H1 (cell line): ENCODE data around the gene PRICKLE1. TPM values are rescaled to one million over a fixed set of nuclear protein-coding genes. Genes with fewer than 3 reads are reported as not detected.

ENCODE experiments used
- BACH1 ChIP-seq: IDR thresholded peaks from 2 replicates; pipeline ENCODE4 v1.6.1; 2012; ENCODE audit warnings: low read length, improper control_type of control experiment
- BCL11A ChIP-seq, 2 experiments: IDR thresholded peaks; one replicate each; pipeline ENCODE4 v1.6.1; 2011; ENCODE audit warnings: low read depth in 2 of 2, low read length in 2 of 2, mild to moderate bottlenecking in 2 of 2
- CEBPB ChIP-seq: IDR thresholded peaks from 2 replicates; pipeline ENCODE4 v1.6.1; 2012; ENCODE audit warnings: low read depth, low read length
- EGR1 ChIP-seq: IDR thresholded peaks from 2 replicates; pipeline ENCODE4 v1.6.1; 2011; ENCODE audit warnings: low read depth, low read length, borderline replicate concordance
- JUND ChIP-seq: IDR thresholded peaks from 2 replicates; pipeline ENCODE4 v1.6.1; 2011; ENCODE audit warnings: mild to moderate bottlenecking, improper control_type of control experiment, low read length
- NRF1 ChIP-seq: IDR thresholded peaks from 2 replicates; pipeline ENCODE4 v1.6.1; 2011; ENCODE audit warnings: mild to moderate bottlenecking, low read depth, low read length, improper control_type of control experiment
- POLR2AphosphoS5 ChIP-seq: IDR thresholded peaks from 2 replicates; pipeline ENCODE4 v1.6.1; 2011; ENCODE audit warnings: low read depth, low read length
- POU5F1 ChIP-seq: IDR thresholded peaks from 2 replicates; pipeline ENCODE4 v1.6.1; 2011; ENCODE audit warnings: low read depth, mild to moderate bottlenecking, low read length, moderate library complexity
- RAD21 ChIP-seq, 2 experiments: IDR thresholded peaks in 1 of 2; conservative IDR thresholded peaks in 1 of 2; 2 replicates each; pipeline ENCODE4 v1.6.1; 2011; ENCODE audit warnings: low read depth in 2 of 2, low read length in 2 of 2, improper control_type of control experiment in 1 of 2, inconsistent platforms in 1 of 2, mild to moderate bottlenecking in 1 of 2, moderate library complexity in 1 of 2
- RNF2 ChIP-seq: fragments of 200-900, 300-1000 bp; sonication (generic); IDR thresholded peaks from 2 replicates; pipeline ENCODE4 v1.7.1; 2016; ENCODE audit warnings: borderline replicate concordance, low read depth, mild to moderate bottlenecking, antibody characterized with exemption, low read length; ENCODE audit not compliant: poor library complexity, severe bottlenecking; ENCODE audit errors: missing control alignments
- SAP30 ChIP-seq: fragments of 300-600 bp; sonication (generic); IDR thresholded peaks from 2 replicates; pipeline ENCODE4 v1.7.1; 2012; ENCODE audit warnings: low read length, moderate library complexity, mild to moderate bottlenecking, inconsistent platforms; ENCODE audit not compliant: insufficient read depth, insufficient replicate concordance
- SIX5 ChIP-seq: IDR thresholded peaks from 2 replicates; pipeline ENCODE4 v1.6.1; 2011; ENCODE audit warnings: mild to moderate bottlenecking, low read depth, low read length
- SUZ12 ChIP-seq: fragments of 200-600 bp; sonication (generic); IDR thresholded peaks from 2 replicates; pipeline ENCODE4 v1.6.1; 2012; ENCODE audit warnings: mild to moderate bottlenecking, inconsistent platforms, low read length, moderate library complexity, mixed read lengths
- TBP ChIP-seq: IDR thresholded peaks from 2 replicates; pipeline ENCODE4 v1.6.1; 2011; ENCODE audit warnings: low read depth, low read length, improper control_type of control experiment
- polyA plus RNA-seq, 7 experiments: library from polyadenylated mRNA; depleted of rRNA in 3 of 7; stranded (reverse) in 5 of 7; unstranded in 2 of 7; fragments of >200 nt in 5 of 7; fragments of 200-250 nt in 2 of 7; gene quantifications; 1 replicate in 5 of 7; 2 replicates in 1 of 7; 4 replicates in 1 of 7; pipeline versions ENCODE4 v1.2.1 to v1.2.3, GENCODE V29; 2011 to 2013; ENCODE audit warnings: missing spikeins in 2 of 7, mixed read lengths in 2 of 7
- total RNA-seq: library from RNA; stranded (reverse); fragmentation: NEBNext Ultra II Directional; extraction: Animal tissue kit (Norgen Biotek cat#: 25700); gene quantifications from 2 replicates; pipeline ENCODE4 v1.2.1, GENCODE V29; 2021
- TF ChIP-seq, protein P1 (sequence below), 3 experiments: IDR thresholded peaks; 1 replicate in 2 of 3; 2 replicates in 1 of 3; pipeline versions ENCODE4 v1.5.1 to v1.6.1; 2011; ENCODE audit warnings: low read length in 3 of 3, mild to moderate bottlenecking in 3 of 3, inconsistent platforms in 2 of 3, low read depth in 1 of 3, moderate library complexity in 1 of 3; ENCODE audit not compliant: insufficient read depth in 1 of 3; ENCODE audit errors: control extremely low read depth in 1 of 3
- TF ChIP-seq, protein P2 (sequence below): IDR thresholded peaks from 2 replicates; pipeline ENCODE4 v1.6.1; 2012; ENCODE audit warnings: inconsistent platforms
- TF ChIP-seq, protein P3 (sequence below): IDR thresholded peaks from 2 replicates; pipeline ENCODE4 v1.6.1; 2011; ENCODE audit warnings: low read length, improper control_type of control experiment

Gene PRICKLE1
- total and polyA plus RNA-seq, 2 of the 8 experiments (the other 6 are each of a cell fraction or from before 2014, with no cell fraction given): 14.0 to 22.4 TPM

DNA sequence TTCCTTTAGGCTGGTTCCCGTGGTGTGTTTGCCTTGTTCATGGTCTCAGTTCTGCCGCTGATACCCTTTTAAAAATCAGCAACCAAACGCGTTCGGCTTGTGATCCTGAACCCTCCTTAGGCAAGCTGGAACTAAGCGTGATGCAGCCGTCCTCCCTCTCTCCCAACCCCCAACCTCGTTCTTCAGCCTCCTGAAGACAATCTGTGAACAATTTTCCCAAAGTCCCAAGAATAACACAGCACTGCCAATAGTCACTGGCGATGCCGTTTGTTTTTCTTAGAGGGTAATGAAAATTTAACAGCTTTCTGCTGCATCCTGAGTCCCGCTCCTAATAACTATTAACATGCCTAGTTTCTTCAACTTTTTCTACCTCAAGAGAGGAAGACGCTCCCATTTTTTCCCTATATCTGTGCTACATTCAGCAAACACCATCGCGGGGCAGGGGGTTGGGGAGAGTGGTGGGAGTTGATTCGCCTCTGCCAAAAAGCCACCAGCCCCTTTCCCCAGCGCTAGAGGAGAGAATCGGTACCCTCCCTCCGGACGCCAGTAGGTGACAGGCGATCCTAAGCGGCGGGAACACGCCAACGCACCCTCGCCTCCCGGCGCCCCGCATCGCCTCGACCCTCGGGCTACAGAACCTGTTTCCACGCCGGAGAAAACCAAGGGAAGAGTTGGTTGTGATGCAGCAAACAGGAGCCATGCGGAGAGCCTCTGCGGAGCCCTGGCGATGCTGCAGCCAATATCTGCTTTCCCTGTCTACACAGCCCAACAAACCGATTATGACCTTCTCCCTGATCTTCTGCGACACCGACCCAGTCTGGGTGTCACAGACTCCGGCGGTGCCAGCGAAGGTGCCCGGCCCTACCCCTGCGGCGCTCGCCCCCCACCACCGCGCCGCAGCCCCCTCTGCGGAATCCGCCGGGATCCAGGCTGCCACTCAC is 752 bp downstream of the PRICKLE1 start (continued):
- TF ChIP-seq, protein P1, sequence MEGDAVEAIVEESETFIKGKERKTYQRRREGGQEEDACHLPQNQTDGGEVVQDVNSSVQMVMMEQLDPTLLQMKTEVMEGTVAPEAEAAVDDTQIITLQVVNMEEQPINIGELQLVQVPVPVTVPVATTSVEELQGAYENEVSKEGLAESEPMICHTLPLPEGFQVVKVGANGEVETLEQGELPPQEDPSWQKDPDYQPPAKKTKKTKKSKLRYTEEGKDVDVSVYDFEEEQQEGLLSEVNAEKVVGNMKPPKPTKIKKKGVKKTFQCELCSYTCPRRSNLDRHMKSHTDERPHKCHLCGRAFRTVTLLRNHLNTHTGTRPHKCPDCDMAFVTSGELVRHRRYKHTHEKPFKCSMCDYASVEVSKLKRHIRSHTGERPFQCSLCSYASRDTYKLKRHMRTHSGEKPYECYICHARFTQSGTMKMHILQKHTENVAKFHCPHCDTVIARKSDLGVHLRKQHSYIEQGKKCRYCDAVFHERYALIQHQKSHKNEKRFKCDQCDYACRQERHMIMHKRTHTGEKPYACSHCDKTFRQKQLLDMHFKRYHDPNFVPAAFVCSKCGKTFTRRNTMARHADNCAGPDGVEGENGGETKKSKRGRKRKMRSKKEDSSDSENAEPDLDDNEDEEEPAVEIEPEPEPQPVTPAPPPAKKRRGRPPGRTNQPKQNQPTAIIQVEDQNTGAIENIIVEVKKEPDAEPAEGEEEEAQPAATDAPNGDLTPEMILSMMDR (IDR thresholded peaks at IDR 0.05; ENCODE audit: control extremely low read depth in 1 of 3, insufficient read depth in 1 of 3, low read depth in 1 of 3, low read length in 3 of 3): peak; percentile 76 to 79 (median 78)
- TF ChIP-seq BCL11A (IDR thresholded peaks at IDR 0.05; ENCODE audit: low read depth in 2 of 2, low read length in 2 of 2): no peak
- no peak for TF ChIP-seq SAP30
- TF ChIP-seq POU5F1: no peak
- TF ChIP-seq RNF2: no peak
- no peak; the same call in none of the 2 replicates for TF ChIP-seq SUZ12
- TF ChIP-seq NRF1: no peak
- peak; percentile 86; the same call in 1 of the 2 replicates for TF ChIP-seq EGR1
- 0 out of 2 replicates have a peak, but pooled peaks have one; percentile 23 for TF ChIP-seq BACH1
- TF ChIP-seq JUND: no peak
- TF ChIP-seq CEBPB: no peak
- TF ChIP-seq, protein P2, sequence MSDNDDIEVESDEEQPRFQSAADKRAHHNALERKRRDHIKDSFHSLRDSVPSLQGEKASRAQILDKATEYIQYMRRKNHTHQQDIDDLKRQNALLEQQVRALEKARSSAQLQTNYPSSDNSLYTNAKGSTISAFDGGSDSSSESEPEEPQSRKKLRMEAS: no peak; the same call in 1 of the 2 replicates
- no peak for TF ChIP-seq POLR2AphosphoS5
- peak; percentile 26; the same call in 1 of the 2 replicates for TF ChIP-seq TBP
- TF ChIP-seq SIX5: no peak
- TF ChIP-seq, protein P3, sequence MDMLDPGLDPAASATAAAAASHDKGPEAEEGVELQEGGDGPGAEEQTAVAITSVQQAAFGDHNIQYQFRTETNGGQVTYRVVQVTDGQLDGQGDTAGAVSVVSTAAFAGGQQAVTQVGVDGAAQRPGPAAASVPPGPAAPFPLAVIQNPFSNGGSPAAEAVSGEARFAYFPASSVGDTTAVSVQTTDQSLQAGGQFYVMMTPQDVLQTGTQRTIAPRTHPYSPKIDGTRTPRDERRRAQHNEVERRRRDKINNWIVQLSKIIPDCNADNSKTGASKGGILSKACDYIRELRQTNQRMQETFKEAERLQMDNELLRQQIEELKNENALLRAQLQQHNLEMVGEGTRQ: no peak
- peak; percentile 94 for TF ChIP-seq RAD21 (IDR thresholded peaks at IDR 0.05 in 1 of 2, conservative IDR thresholded peaks at IDR 0.05 in 1 of 2; ENCODE audit: low read depth in 2 of 2, low read length in 2 of 2)
